SU-DHL-6 (cell line): Measurements from ENCODE around the gene STIM2.

Source experiments
- H2AFZ ChIP-seq: fragments of 200-600 bp; sonication (generic); 2 replicates; pipeline ENCODE4 v1.6.1; 2014; ENCODE audit warnings: low read depth, mild to moderate bottlenecking, moderate library complexity, mixed read lengths, antibody characterized with exemption, low read length; ENCODE audit not compliant: severe bottlenecking
- H3F3A ChIP-seq: fragments of 200-600 bp; shearing (Covaris generic); 2 replicates; pipeline ENCODE4 v1.6.0; 2016; ENCODE audit warnings: antibody characterized with exemption, mild to moderate bottlenecking; ENCODE audit not compliant: insufficient read depth
- H3K27ac ChIP-seq: fragments of 200-600 bp; sonication (generic); 2 replicates; pipeline ENCODE4 v1.5.1; 2016; ENCODE audit warnings: low read depth, mild to moderate bottlenecking, low read length, moderate library complexity, mixed read lengths
- H3K27me3 ChIP-seq: fragments of 200-600 bp; sonication (generic), shearing (Covaris generic); 2 replicates; pipeline ENCODE4 v1.6.0; 2014; ENCODE audit warnings: mild to moderate bottlenecking, low read length
- H3K36me3 ChIP-seq: fragments of 200-600 bp; sonication (generic); 2 replicates; pipeline ENCODE4 v1.6.1; 2014; ENCODE audit warnings: mild to moderate bottlenecking, low read length, mixed read lengths
- H3K4me2 ChIP-seq: fragments of 300-600, 200-600 bp; shearing (Covaris generic), sonication (generic); 2 replicates; pipeline ENCODE4 v1.6.0; 2014; ENCODE audit warnings: low read length, low read depth, mild to moderate bottlenecking; ENCODE audit not compliant: poor library complexity, severe bottlenecking
- H3K4me3 ChIP-seq: fragments of 200-600 bp; sonication (generic); 2 replicates; pipeline ENCODE4 v1.5.1; 2014; ENCODE audit warnings: antibody characterized with exemption, low read length, mild to moderate bottlenecking, mixed read lengths; ENCODE audit not compliant: insufficient read depth, poor library complexity, severe bottlenecking
- H3K79me2 ChIP-seq: fragments of 200-600 bp; sonication (generic); 2 replicates; pipeline ENCODE4 v1.6.1; 2014; ENCODE audit warnings: mild to moderate bottlenecking, low read length, moderate library complexity; ENCODE audit not compliant: insufficient read depth
- H3K9ac ChIP-seq: fragments of 200-600 bp; sonication (generic); 2 replicates; pipeline ENCODE4 v1.7.0; 2014; ENCODE audit warnings: mild to moderate bottlenecking, low read length
- H3K9me2 ChIP-seq: fragments of 200-600 bp; sonication (generic); replicated peaks from 2 replicates; pipeline ENCODE4 v1.6.1; 2014; ENCODE audit warnings: low read length; ENCODE audit not compliant: insufficient read depth
- H3K9me3 ChIP-seq: fragments of 200-600 bp; sonication (generic); 2 replicates; pipeline ENCODE4 v1.6.1; 2014; ENCODE audit warnings: low read length, mixed read lengths; ENCODE audit not compliant: insufficient read depth
- H4K20me1 ChIP-seq: fragments of 200-600 bp; sonication (generic); 2 replicates; pipeline ENCODE4 v1.6.1; 2014; ENCODE audit warnings: low read depth, mild to moderate bottlenecking, antibody characterized with exemption, low read length, moderate library complexity, mixed read lengths
- EZH2phosphoT487 ChIP-seq: fragments of 200-600 bp; sonication (generic), shearing (Covaris generic); conservative IDR thresholded peaks from 2 replicates; pipeline ENCODE4 v1.6.1; 2018; ENCODE audit warnings: mild to moderate bottlenecking, antibody characterized with exemption, low read length, moderate library complexity, mixed read lengths
- TF ChIP-seq, protein P1 (sequence below): fragments of 200-600 bp; sonication (generic); IDR thresholded peaks from one replicate; pipeline ENCODE4 v1.5.1; 2017; ENCODE audit warnings: antibody characterized with exemption, mild to moderate bottlenecking, low read length, moderate library complexity; ENCODE audit not compliant: insufficient read depth, poor library complexity, severe bottlenecking

Gene STIM2

DNA sequence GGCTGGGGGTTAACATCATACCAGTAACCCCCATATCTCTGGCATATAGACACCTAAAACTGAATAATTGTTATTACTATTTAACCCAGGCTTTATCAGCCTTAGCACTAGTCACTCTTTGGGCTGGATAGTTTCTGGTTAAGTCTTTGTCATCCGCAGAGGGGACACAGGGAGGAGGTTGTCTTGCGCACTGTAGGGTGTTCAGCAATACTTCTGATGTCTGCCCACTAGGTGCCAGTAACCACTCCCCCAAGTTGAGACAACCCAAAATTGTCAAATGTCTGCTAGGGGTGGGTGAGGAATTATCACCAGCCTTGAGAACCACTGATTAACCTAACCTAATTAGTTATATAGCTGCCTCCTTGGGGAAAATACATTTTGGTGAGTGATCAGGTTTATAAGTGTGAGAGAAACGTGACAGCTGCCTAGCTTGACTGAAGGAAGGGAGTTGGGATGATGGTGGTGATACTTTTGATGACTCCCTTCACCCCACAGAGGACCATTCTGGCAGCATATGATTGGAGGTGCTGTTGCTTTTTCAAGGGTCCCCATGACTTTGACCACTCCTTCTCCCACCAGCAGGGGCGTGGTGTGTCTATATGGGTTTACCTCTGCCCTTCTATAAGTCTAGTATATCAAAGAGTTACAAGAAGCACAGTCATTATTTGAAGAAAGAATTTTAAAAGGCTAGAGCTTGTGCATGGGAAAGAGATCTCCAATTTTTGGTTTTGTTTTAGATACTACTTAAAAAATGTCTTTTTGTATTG, 140.9 kb downstream of the STIM2 start:
- H3K27ac ChIP-seq: peak overlapping the region; percentile 20; the same call in 1 of the 2 replicates
- TF ChIP-seq EZH2phosphoT487: no peak
- TF ChIP-seq, protein P1, sequence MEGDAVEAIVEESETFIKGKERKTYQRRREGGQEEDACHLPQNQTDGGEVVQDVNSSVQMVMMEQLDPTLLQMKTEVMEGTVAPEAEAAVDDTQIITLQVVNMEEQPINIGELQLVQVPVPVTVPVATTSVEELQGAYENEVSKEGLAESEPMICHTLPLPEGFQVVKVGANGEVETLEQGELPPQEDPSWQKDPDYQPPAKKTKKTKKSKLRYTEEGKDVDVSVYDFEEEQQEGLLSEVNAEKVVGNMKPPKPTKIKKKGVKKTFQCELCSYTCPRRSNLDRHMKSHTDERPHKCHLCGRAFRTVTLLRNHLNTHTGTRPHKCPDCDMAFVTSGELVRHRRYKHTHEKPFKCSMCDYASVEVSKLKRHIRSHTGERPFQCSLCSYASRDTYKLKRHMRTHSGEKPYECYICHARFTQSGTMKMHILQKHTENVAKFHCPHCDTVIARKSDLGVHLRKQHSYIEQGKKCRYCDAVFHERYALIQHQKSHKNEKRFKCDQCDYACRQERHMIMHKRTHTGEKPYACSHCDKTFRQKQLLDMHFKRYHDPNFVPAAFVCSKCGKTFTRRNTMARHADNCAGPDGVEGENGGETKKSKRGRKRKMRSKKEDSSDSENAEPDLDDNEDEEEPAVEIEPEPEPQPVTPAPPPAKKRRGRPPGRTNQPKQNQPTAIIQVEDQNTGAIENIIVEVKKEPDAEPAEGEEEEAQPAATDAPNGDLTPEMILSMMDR: no peak
- H3K79me2 ChIP-seq: peaks cover 34% of the 10 kb centered on the region

GRCh38 chr4:27003642-27004113, 143.0 kb downstream of the STIM2 start:
- Histone ChIP-seq H3K36me3 (peaks cover 38% of the 10 kb centered on the region), H3K9ac (no peak overlapping the region), H3K27ac (peak overlapping the region; percentile 50), H2AFZ (no peak overlapping the region), H3K79me2 (peaks cover 20% of the 10 kb centered on the region), H3K4me3 (no peak overlapping the region), H4K20me1 (no peaks in the 10 kb centered on the region), H3K27me3 (no peaks in the 10 kb centered on the region), H3K9me3 (no peaks in the 10 kb centered on the region), H3F3A (peaks cover 52% of the 10 kb centered on the region), H3K4me2 (peak overlapping the region; percentile 24), H3K9me2 (no peaks in the 10 kb centered on the region)
- TF ChIP-seq EZH2phosphoT487: no peak
- TF ChIP-seq, protein P1: no peak

More for the DNA sequence above, 140.9 kb downstream of the STIM2 start:
- H3K9ac ChIP-seq: no peak overlapping the region
- peaks cover 39% of the 10 kb centered on the region for H3F3A ChIP-seq
- H4K20me1 ChIP-seq: no peaks in the 10 kb centered on the region
- H3K4me2 ChIP-seq: no peak overlapping the region
- H3K9me2 ChIP-seq: no peaks in the 10 kb centered on the region
- H3K9me3 ChIP-seq: no peaks in the 10 kb centered on the region
- no peak overlapping the region for H3K4me3 ChIP-seq
- peaks cover 25% of the 10 kb centered on the region for H3K36me3 ChIP-seq
- no peaks in the 10 kb centered on the region for H3K27me3 ChIP-seq
- H2AFZ ChIP-seq: no peak overlapping the region

GRCh38 chr4:27005501-27005900, 144.9 kb downstream of the STIM2 start:
- H3K79me2 ChIP-seq: peaks cover 20% of the 10 kb centered on the region
- peak overlapping the region; percentile 2 for H3K9ac ChIP-seq
- TF ChIP-seq, protein P1: no peak
- no peak for TF ChIP-seq EZH2phosphoT487
- H3K4me3 ChIP-seq: no peak overlapping the region
- no peaks in the 10 kb centered on the region for H3K9me3 ChIP-seq
- peak overlapping the region; percentile 58 for H3K4me2 ChIP-seq
- no peaks in the 10 kb centered on the region for H3K9me2 ChIP-seq
- H3K27me3 ChIP-seq: no peaks in the 10 kb centered on the region
- H4K20me1 ChIP-seq: no peaks in the 10 kb centered on the region
- H3K27ac ChIP-seq: peak overlapping the region; percentile 82
- H3K36me3 ChIP-seq: peaks cover 37% of the 10 kb centered on the region
- peaks cover 48% of the 10 kb centered on the region for H3F3A ChIP-seq
- H2AFZ ChIP-seq: no peak overlapping the region
